Bronchial epithelial cell (primary cell): ENCODE results near the gene RAE1. TPM values are rescaled to one million over a fixed set of nuclear protein-coding genes. Genes with fewer than 3 reads are reported as not detected.

Experiments used
- DNase-seq: peaks from one replicate; pipeline ENCODE4 v3.0.0-alpha.2; 2010; ENCODE audit warnings: low read depth
- FAIRE-seq: peaks from 2 replicates; lab custom pipeline; 2011; peaks lifted over from hg19 to GRCh38; lab: Jason Lieb, UNC
- H3K27me3 ChIP-seq: 2 replicates; pipeline ENCODE4 v1.5.1; 2011; ENCODE audit warnings: low read length; ENCODE audit not compliant: control insufficient read depth, insufficient read depth
- H3K36me3 ChIP-seq: 2 replicates; pipeline ENCODE4 v1.5.1; 2011; ENCODE audit warnings: low read length; ENCODE audit not compliant: control insufficient read depth, insufficient read depth
- H3K4me3 ChIP-seq: 2 replicates; pipeline ENCODE4 v1.5.1; 2011; ENCODE audit warnings: mild to moderate bottlenecking, low read depth, low read length, control low read depth
- CTCF ChIP-seq: IDR thresholded peaks from 2 replicates; pipeline ENCODE4 v1.5.1; 2011; ENCODE audit warnings: mild to moderate bottlenecking, moderate library complexity, low read length, control low read depth, inconsistent platforms; ENCODE audit not compliant: insufficient read depth, severe bottlenecking
- total RNA-seq: library from RNA; depleted of rRNA; stranded (reverse); fragments of >200 nt; gene quantifications from 2 replicates; pipeline ENCODE4 v1.2.1, GENCODE V29; 2014

RAE1 gene
- total RNA-seq, 1 donor from 2014 or later = 21.6 TPM

DNA sequence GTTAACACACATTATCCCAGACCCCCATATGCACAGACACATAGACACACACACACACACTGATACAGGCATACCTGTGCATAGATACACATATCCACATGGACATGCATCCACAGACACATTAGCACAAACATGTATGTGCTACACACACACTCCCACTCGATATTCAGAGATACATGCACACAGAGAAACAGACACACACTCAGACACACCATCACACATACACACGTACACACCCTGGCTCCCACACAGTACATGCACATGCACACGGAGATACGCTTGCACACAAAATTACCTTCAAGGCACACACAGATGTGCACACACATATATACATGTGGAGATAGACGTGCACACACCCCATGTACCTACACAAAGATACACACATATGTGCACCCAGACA, 59.9 kb downstream of the RAE1 start:
- no peak for DNase-seq
- peak; percentile 92 for FAIRE-seq
- H3K4me3 ChIP-seq = no peak overlapping the region
- TF ChIP-seq CTCF = no peak
- H3K36me3 ChIP-seq = peaks cover 7% of the 10 kb centered on the region
- H3K27me3 ChIP-seq = no peaks in the 10 kb centered on the region

DNA sequence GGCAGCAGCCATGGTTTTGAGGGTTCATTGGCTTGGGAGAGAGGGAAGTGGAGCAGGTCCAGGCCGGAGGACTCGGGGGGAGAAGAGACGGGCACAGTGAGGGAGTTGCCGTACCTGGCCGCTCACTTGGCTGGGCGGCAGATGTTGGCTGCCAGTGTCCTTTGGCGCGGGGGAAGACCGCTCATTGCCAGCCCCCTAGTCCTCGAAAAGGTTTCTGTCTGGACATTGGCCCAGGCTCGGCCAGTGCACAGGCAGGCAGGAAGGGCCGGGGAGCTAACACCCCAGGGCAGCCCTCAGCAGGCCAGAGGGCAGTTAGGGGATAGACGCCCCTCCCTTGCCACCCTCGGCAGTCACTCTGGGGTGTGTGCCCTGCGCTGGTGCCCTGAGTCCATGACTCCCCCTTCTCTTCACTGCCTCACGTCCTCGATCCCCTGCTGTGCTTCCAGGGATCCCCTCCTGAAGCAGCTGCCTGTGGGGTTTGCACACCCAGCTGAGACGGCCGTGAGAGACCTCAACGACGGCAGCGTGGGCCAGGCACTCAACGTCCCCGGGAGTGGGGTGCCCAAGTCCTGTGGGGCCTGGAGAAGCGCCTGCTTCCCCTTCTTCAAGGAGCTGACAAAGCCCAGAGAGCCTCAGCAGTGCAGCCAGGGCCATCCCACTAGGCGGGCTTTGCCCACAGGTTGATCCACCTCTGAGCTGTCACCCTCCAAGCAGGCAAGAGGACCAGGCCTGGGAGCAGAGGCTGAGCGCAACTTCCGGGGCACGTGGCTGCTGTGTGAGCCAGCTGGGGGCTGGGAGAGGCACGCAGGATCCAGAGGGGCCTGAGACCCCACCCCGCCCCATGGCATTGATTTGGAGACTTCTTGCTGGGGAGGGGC, 60.6 kb downstream of the RAE1 start:
- FAIRE-seq = no peak
- DNase-seq = no peak

DNA sequence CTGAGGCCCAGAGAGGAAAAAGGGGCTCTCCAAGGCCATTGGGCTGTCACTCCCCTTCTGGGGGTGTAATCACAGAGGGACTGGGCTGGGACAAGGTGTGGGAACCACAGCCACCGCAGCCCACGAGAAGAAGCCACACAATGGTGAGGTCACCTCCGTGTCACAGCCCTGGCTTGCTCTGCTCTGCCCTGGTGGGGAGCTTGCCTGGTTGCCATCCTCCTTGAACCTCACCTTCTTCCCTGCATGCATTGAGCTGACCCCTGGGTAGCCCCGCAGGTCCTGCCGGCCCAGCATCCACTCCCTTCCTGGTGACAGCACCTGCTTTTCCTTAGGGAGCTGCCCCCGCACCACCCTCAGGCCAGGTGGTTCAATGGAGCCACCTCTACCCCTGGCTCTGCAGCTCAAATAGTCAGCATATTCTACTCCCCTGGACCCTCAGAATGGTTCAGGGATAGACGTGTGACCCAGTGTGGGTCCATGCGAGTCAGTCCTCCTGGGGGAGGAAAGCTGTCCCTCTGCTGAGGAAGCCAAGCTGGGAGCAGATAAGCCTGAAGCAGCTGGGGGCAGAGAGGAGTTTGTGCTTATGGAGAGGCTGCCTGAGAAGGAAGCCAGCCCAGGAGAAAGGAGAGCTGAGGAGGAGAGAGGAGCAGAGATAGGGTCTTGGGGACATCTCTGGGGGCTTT, 61.4 kb downstream of the RAE1 start:
- FAIRE-seq (no peak), DNase-seq (no peak)
- no peak for TF ChIP-seq CTCF
- no peaks in the 10 kb centered on the region for H3K27me3 ChIP-seq
- H3K36me3 ChIP-seq = peaks cover 3% of the 10 kb centered on the region
- no peak overlapping the region for H3K4me3 ChIP-seq

More for the DNA sequence above, 60.6 kb downstream of the RAE1 start:
- Histone ChIP-seq H3K36me3 (peaks cover 3% of the 10 kb centered on the region), H3K27me3 (no peaks in the 10 kb centered on the region), H3K4me3 (no peak overlapping the region)
- no peak for TF ChIP-seq CTCF

GRCh38 chr20:57413986-57414385, 62.9 kb downstream of the RAE1 start:
- DNase-seq (no peak), FAIRE-seq (no peak)
- no peak for TF ChIP-seq CTCF
- Histone ChIP-seq H3K36me3 (no peaks in the 10 kb centered on the region), H3K4me3 (no peak overlapping the region), H3K27me3 (no peaks in the 10 kb centered on the region)

- no peaks in the 10 kb centered on the region for H3K27me3 ChIP-seq
- DNase-seq (no peak), FAIRE-seq (no peak)
- no peaks in the 10 kb centered on the region for H3K36me3 ChIP-seq
- no peak for TF ChIP-seq CTCF
- no peak overlapping the region for H3K4me3 ChIP-seq
Observed at GRCh38 chr20:57414867-57415592, 64.0 kb downstream of the RAE1 start.
